Colon (tissue), 2 donors: Measurements from ENCODE around the gene DNAJC13.
A peak's percentile ranks its signal among the peaks of the same experiment; 100 is the strongest.

ENCODE experiments used
- FAIRE-seq: peaks from 2 replicates; lab custom pipeline; 2012; peaks lifted over from hg19 to GRCh38; lab: Jason Lieb, UNC
- donor health status: control.
- donor health status: control.

Gene DNAJC13

DNA sequence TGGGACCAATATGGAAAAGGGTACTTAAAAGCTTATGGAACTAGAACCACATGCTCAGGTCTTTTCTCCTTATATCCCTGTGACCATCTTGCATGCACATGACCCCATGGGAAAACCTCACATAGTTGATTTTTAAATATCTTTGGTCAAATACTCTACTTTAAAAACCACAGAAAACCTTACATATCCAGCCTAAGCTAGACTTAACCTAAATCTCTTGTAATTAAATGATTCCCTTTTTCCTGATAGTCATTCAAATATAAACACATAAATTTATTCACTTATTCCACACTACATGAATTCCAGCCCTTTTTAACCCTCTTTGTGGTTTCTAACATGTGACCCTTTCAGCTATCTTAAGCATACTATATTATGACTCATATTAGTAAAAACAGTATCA, 46.8 kb downstream of the DNAJC13 start:
- FAIRE-seq, result no peak

DNA sequence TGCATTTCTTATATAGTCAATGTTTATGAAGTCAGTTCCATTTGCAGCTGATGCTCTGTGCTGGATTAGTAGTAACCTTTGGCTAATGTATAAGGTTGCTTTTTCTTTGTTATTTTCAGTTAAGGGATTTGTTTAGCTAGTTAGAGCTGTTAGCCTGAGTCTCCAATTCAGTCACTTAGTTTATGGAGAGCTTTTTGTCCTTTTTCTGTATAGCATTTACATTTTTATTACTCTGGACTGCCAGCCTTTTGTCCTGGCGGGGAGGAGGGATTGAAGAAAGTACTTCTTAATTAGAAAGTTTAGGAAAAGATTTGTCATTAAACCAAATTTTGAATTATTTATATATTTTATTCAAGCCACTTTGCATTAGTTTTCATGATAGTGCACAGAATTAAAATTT, 52.0 kb downstream of the DNAJC13 start:
- FAIRE-seq, result no peak

DNA sequence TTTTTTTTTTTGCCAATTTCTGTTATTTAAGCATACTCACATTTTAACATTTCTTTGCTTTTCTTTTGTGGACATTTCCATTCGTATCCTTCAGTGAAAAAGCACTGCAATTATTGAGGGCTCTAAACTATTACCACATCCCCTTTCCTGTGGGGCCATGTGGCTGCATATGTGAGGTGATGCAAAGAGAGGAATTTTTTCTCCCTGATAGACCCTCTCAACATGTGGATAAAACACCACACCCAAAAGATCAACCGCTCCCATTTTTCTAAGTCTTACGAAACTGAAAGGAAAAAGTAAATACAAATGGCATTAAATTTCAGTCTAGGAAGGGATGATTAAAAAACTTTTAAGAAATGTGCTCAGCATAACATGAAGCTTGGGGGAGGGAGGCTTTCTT, 68.8 kb downstream of the DNAJC13 start:
- FAIRE-seq, result no peak

DNA sequence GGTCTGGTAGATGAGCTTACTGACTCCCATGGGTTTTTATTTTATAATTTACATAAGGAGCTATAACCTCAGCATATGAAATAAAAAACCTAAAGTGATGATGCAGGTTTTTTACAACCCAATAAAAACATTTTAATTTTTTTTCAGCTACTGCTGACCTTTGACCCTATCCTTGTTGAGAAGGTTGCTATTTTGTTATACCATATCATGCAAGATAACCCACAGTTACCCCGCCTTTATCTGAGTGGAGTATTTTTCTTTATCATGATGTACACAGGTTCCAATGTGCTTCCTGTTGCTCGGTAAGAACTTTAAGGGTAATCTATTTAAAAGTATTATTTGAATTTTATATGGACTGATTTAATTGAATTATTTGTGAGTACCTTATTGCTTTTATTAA, 70.8 kb downstream of the DNAJC13 start:
- FAIRE-seq, result peak; percentile 77

DNA sequence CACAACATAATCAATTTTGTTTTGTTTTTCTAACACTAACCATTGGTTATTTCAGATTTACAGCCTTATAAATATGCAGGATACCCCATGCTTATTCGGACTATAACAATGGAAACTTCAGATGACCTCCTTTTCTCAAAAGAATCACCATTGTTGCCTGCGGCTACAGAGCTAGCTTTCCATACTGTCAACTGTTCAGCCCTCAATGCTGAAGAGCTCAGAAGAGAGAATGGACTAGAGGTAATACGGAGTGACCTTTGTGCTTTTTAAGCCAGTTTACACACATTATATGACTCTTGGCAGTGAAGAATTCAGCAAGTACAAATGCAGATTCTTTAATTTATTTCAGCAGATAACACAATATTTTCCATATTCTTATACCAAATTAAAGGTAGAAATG, 81.8 kb downstream of the DNAJC13 start:
- no peak for FAIRE-seq

DNA sequence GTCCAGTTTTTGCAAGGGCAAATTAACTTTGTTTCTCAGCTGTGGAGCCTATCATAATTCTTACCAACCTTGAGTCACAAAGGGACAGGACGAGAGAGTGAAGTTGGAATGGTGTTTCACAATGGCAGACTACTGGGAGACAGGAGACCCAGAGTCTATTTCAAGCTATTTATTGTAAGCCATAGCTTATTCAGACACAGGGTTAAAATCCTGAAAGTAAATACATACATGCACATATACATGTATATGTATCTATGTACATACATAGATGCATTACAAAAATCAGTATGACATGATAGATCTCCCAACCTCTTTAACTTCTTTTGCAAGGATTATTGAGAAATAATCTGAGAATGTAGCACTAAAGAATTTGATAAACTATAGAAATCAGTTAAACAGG, 86.3 kb downstream of the DNAJC13 start:
- no peak for FAIRE-seq

DNA sequence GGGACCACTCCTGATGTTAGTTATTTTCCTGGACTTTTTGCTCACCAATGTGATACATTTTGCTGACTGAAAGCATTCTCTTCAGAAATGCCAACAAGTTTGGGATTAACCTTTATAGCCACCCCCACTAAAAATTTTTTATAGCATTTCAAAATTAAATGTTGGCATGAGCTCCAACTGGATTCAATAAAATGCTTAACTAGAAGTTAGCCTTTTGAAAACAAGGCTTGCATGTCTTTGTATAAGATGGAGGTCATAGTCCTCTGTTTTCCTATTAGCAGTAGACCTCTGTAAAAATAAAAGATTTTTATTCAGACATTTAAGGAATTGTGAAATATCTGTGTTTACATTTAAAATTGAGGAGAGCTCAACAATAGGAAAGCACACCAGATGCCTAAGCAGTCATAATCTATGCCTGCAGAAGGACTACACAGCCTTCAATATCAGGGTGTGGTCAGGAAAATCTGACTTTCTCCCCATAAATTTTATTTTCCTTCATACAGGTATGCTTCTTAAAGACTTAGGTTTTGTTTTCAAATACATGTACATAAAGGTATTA, 87.2 kb downstream of the DNAJC13 start:
- no peak for FAIRE-seq

DNA sequence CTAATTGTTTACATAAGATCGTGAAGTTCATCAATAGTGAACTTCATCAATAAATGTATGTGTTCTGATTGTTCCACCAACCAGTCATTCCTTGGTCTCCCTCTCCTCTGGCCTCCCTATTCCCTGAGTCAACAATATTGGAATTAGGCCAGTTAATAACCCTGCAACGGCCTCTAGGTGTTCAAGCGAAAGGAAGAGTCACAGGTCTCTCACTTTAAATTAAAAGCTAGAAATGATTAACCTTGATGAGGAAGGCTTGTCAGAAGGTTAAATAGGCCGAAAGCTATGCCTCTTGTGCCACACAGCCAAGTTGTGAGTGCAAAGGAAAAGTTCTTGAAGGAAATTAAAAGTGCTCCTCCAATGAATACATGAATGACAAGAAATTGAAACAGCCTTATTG, 90.4 kb downstream of the DNAJC13 start:
- no peak for FAIRE-seq

DNA sequence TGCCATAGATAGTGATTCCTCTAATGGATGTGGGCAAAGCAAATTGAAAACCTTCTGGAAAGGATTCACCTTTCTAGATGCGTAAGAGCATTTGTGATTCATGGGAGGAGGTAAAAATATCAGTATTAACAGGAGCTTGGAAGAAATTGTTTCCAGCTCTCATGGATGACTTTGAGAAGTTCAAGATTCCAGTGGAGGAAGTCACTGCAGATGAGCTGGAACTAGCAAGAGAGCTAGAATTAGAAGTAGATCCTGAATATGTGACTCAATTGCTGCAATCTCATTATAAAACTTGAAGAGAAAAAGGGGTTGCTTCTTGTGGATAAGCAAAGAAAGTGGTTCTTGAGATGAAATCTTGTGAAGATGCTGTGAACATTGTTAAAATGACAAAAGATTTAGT, 91.8 kb downstream of the DNAJC13 start:
- no peak for FAIRE-seq

DNA sequence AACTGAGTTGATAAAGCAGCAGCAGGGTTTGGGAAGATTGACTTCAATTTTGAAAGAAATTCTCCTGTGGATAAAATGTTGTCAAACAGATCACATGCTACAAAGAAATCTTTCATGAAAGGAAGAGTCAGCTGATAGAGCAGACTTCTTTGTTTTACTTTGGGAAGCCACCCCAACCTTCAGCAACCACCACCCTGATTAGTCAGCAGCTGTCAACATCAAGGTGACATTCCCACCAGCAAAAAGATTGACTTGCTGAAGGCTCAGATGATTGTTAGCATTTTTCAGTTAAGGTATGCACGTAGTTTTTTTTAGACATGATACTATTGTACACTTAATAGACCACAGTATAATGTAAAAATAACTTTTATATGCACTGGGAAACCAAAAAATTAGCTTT, 92.2 kb downstream of the DNAJC13 start:
- no peak for FAIRE-seq

DNA sequence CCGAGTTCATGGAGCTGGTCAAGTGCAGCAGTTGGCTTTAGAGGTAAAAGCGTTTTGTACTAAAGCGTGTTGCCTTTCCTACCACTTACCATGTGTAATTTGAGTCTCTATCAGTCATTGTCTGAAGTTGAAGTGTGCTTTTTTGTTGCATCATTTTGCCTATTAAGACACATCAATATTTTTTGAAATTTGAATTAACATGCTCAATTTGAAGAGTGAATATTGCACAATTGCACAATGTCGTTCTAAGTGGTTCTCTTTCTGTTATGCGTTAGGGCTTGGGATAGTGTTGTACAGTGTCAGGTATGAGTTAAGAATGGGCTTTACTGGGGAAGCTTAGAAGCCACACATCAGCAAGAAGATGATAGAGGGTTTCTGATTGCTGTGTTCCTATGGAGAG, 95.8 kb downstream of the DNAJC13 start:
- no peak for FAIRE-seq

DNA sequence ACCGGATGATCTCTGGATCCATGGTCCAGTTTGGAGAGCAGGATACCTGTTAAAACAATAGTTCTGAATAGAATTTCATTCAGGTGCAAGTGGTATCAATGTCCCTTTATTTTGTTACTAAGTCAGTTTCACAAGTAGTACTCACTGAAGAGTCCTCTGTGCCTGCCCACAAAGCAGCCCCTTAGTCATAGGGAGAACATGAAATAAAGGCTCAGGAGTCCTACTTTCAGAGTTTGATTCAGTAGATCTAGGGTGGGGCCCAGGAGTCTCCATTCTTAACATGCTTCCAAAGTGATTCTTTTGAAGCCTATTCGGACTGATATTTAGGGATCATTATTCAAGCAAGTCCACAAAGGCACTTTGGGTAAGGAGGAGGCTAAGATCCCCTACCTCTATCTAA, 100.0 kb downstream of the DNAJC13 start:
- FAIRE-seq, result no peak

DNA sequence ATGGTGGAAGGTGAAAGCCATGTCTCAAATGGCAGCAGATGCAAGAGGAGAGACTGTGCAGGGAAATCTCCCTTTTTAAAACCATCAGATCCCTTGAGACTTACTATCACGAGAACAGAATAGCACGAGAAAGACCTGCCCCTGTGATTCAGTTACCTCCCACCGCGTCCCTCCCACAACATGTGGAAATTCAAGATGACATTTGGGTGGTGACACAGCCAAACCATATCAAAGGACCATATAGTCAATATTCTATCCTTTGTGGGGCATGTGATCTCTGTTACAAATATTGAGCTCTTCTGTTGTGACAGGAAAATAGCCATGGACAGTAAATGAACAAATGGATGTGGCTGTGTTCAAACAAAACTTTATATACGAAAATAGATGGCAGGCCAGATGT, 102.6 kb downstream of the DNAJC13 start:
- FAIRE-seq, result no peak

DNA sequence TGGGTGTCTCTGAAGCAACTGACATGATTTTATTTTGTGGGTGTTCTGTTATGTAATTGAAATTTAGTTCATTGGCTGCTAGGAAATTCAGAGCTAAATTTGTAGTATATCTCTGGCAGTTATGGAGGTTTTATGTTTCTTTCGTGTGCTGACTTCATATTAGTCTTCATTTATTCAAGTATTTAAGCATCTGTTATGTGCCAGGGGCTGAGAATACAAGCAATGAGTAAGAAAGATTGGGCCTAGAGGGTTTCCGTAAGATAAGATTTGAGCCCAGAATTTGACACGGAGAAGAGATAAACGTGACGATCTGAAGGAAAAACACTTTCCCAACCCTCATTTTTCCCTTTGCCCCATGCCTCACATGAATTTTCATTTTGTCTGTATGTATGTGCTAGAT, 104.6 kb downstream of the DNAJC13 start:
- no peak for FAIRE-seq

DNA sequence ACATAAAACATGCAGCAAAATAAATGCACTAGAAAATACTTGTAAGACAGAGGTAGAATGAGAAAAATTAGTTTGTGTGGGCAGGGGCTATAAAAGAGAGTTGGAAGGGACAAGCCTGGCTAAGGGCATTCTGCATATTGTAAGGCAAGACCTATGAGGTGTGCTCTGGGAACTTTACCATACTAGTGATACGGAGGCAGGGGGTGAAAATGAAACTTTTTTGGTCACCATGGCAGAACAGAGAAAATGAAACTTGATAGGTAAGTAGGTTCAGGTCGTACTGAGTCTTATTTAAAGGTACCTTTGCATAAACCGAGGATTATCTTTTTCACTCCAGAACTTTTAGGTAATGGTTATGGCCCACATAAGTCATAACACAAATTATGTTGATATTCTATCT, 105.1 kb downstream of the DNAJC13 start:
- FAIRE-seq, result no peak

DNA sequence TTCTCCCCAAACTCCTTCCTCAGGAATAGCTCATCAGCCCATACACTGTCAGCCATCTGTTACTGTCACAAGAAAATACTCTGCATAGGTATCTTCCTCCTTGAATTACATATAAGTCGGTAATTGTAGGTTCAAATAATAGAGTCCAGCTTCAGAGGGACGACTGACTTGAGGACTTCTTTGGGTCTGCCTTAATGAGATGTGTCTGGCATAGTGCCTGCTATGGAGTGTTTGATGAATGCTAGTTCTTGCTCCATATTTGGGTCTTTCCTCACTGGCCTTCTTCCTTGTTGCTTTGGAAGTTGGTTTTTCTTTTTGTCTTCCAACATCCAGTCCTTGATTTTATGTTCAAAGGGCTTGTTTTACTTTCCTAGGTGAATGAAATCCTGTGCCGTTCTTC, 113.3 kb downstream of the DNAJC13 start:
- no peak for FAIRE-seq

DNA sequence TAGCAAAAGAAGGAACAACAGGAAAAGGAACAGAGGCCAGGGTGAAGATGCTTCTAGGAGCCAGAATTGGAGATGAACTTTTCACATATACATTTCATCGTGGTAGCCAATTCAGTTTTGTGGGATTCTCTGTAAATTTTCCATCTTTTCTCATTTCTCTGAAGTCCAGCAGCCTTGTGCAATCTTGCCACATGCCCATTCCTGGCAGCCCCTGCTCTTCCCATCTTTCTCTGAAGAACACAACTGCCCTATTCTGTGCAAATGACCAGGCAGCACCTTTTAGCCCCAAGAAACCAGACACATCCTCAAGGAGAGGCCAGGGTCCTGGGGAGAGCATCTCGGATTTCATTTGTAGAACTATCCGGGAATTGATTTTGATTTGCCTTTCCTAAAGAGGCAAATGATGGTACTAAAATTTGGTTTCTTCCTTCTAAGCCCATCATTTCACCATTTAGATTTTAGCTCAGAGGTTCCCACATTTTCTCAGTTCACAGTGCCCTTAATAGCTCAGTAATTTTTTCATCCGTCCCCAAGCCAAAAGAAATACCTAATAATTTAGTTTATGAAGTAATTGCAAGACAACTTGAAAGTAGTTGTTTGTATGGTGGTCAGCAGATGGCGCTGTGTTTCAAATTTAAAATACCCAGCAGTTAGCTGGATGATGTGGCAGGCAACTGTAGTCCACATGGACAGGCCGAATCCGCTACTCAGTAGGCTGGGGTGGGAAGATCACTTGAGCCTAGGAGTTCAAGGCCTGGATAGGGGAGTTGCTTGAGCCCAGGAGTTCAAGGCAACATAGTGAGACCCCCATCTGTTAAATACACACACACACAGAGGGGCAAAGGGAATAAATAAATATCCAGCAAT, 118.5 kb downstream of the DNAJC13 start:
- FAIRE-seq, result no peak

DNA sequence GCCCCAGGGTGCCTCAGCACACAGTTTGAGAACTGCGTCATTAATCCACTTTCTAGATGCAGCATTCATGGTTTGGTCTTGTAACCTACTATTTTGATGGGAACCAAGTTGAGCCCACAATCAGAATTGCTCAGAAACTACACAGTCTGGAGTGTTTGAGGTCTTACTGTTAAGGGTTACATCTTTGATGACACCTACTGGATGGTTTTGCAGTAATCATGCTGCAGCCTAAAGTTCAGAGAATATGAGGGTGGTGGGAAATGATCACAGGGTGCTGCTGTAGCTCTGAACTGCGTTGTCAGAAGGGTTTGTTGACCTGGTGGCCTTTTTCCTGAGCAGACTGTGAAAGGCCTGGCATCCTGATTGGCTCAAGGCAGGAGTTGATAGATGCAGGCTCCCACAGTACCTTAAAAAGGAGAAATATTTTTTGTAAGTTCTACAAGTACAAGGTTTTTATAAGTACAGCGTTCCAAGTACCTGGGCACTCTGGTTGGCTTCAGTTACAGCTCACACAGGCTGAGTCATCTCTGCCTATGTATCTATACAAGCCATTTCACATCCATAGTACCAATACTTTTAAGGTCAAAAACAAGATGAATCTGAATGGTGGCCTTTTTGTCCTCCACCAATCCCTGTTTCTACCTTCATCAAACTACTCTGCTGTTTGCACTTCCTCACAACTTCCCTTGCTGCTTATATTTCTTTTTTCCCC, 119.3 kb downstream of the DNAJC13 start:
- no peak for FAIRE-seq

DNA sequence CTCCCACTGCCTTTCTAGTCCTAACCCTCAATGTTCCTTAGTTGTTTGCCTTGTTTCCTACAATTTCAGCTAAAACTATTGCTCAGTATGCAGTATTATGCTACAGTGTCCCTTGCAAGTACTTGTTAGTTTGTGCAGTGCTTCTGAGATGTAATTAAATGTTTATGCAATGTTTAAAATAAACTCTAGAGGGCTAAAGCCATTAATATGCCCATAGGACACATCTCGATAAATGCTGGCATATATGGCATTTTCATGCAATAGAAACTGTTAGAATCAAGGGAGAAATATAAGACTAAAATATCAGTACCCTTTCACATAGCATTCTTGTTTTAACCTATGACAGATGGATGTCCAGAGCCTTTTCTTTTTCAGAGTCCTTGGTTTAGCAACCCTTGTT, 120.0 kb downstream of the DNAJC13 start:
- FAIRE-seq, result no peak

DNA sequence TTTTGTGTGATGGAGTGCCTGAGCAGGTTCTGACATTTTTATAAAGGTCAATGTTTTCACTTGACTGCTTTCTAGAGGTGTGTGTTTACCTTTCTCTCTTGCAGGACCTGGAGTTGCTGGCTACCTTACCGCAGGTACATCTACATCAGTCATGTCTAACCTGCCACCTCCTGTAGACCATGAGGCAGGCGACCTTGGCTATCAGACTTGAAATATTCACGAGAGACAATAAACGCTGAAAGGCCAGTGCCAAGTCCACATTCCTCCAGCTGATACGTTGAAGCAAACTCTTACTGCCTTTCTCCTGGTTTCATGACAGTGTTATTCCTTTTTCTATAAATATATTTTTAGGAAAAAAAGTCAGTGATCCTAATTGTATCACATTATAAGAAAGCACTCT, 120.8 kb downstream of the DNAJC13 start:
- no peak for FAIRE-seq

DNA sequence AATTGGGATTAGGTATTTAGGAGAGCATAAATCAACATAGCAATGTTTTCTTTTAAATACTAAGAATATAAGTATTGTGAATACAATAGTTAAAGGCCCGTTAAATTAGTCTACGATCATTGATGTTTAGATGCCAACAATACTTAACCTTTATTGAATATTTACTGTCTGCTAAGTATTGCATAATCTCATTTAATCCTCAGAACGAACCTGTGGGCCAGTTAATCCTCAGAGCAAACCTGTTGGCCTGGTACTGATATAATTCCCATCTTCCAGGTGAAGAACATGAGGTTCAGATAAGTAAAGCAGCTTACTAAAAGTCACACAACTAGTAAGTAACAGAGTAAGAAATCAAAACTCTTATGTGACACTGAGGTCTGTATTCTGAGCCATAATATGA, 122.4 kb downstream of the DNAJC13 start:
- no peak for FAIRE-seq

DNA sequence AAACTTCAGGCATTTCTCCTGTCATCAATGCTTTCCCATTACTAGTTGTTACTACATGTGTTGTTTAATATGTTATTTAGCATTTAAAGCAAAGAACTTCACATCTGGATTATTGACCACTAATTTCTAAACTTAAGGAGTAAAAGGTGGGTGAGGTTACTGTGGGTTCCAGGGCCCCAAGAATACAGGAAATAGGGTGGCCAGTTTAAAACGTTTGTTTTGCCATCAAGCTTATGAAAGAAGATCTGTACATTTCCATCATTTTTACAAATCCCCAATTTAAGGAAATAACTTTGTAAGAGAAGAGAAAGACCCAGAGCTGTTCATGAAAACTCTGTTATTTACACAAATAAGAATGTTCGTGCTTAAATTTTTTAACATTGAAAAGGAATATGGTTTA, 125.3 kb downstream of the DNAJC13 start:
- no peak for FAIRE-seq

DNA sequence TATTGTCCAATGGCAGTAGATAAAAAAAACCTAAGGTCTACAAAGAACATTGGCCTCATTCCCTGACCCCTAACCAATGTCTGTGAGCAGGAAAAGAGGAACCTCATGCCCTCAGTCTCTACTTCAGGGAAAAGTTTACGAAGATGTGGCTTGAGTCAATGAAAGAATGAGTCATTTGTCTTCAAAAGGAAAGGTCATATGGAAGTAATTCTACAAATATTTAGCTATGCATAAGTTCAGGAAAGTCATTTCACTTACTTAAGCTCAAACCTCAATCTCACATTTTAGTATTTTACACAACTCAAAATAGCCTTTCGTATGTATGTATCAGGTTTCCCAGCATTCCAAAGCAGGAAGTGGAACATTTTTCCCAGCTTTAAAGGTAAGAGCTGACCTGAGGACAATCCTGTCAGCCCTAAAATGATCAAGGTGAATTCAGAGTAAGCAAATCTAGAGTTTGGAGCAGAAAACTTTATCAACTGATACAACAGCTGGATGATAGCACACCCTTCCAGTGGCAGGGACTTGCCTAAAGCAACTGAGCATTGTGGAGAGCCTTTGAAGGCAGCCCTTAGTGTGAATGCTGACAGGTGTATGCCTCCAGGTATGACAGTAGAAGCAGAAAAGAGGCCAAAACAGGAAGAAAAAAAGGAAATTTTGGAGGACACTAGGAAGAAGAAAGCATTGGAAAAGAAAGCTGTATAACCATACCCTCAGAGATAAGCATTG, 125.9 kb downstream of the DNAJC13 start:
- no peak for FAIRE-seq
